H1 (cell line): ENCODE results near the gene LOXHD1. TPM values are rescaled to one million over a fixed set of nuclear protein-coding genes. Genes with fewer than 3 reads are reported as not detected.

Experiments used
- CTCF ChIA-PET: fragments of 300-600 bp; sonication (Branson Sonifier 250); formaldehyde crosslinking; loops from one replicate; lab custom pipeline; 2021; ENCODE audit not compliant: partially characterized antibody; lab: Charles Lee
- POLR2A ChIA-PET: fragments of 300-600 bp; sonication (Branson Sonifier 250); formaldehyde crosslinking; loops from one replicate; lab custom pipeline; 2021; ENCODE audit warnings: inconsistent platforms; ENCODE audit not compliant: partially characterized antibody; lab: Charles Lee
- DNase-seq, 2 experiments: peaks; one replicate each; pipeline versions ENCODE4 v3.0.0 to v3.0.0-alpha.2; 2010 to 2022; ENCODE audit warnings: low spot score in 2 of 2, low read depth in 1 of 2, mixed read lengths in 1 of 2
- FAIRE-seq: peaks from 2 replicates; lab custom pipeline; 2011; peaks lifted over from hg19 to GRCh38; lab: Jason Lieb, UNC
- H2AFZ ChIP-seq: 2 replicates; pipeline ENCODE4 v1.8.1; 2012; ENCODE audit warnings: low read length, inconsistent platforms
- H2AK5ac ChIP-seq: 2 replicates; pipeline ENCODE4 v1.6.1; 2013; ENCODE audit warnings: low read depth, low read length
- H2BK120ac ChIP-seq: replicated peaks from 2 replicates; pipeline ENCODE3; 2013; ENCODE audit warnings: low read depth, low read length, inconsistent platforms
- H2BK12ac ChIP-seq: 2 replicates; pipeline ENCODE4 v1.6.1; 2013; ENCODE audit warnings: low read depth, low read length
- H2BK15ac ChIP-seq: 2 replicates; pipeline ENCODE4 v1.6.1; 2013; ENCODE audit warnings: low read length
- H2BK20ac ChIP-seq: 2 replicates; pipeline ENCODE4 v1.6.1; 2013; ENCODE audit warnings: low read length
- H2BK5ac ChIP-seq: 2 replicates; pipeline ENCODE4 v1.6.1; 2013; ENCODE audit warnings: low read depth, low read length
- H3K14ac ChIP-seq: 2 replicates; pipeline ENCODE4 v1.6.1; 2013; ENCODE audit warnings: inconsistent platforms; ENCODE audit not compliant: insufficient read length
- H3K18ac ChIP-seq: 2 replicates; pipeline ENCODE4 v1.6.1; 2013; ENCODE audit warnings: low read length; ENCODE audit errors: extremely low read depth
- H3K23ac ChIP-seq: 2 replicates; pipeline ENCODE4 v1.6.1; 2013; ENCODE audit warnings: inconsistent platforms; ENCODE audit not compliant: insufficient read length
- H3K23me2 ChIP-seq: 2 replicates; pipeline ENCODE4 v1.6.1; 2013; ENCODE audit warnings: low read depth, low read length
- H3K27ac ChIP-seq: 2 replicates; pipeline ENCODE4 v1.6.1; 2011; ENCODE audit warnings: low read depth, low read length, inconsistent platforms
- H3K27me3 ChIP-seq, 4 experiments: replicated peaks in 1 of 4; 1 replicate in 1 of 4; 2 replicates in 3 of 4; pipeline versions ENCODE4 v1.6.1 to v1.8.1; 2011 to 2013; ENCODE audit warnings: low read length in 3 of 4, mild to moderate bottlenecking in 3 of 4, inconsistent platforms in 2 of 4, mixed read lengths in 2 of 4, moderate library complexity in 1 of 4; ENCODE audit not compliant: control insufficient read depth in 3 of 4, insufficient read depth in 3 of 4; ENCODE audit errors: extremely low read depth in 1 of 4
- H3K36me3 ChIP-seq, 4 experiments: 2 replicates each; pipeline versions ENCODE4 v1.6.1 to v1.8.1; 2011 to 2013; ENCODE audit warnings: mild to moderate bottlenecking in 4 of 4, low read length in 3 of 4, moderate library complexity in 2 of 4, control low read depth in 1 of 4, inconsistent platforms in 1 of 4; ENCODE audit not compliant: insufficient read depth in 4 of 4, control insufficient read depth in 2 of 4
- H3K4ac ChIP-seq: replicated peaks from 2 replicates; pipeline ENCODE3; 2013; ENCODE audit warnings: low read length, low read depth, mixed read lengths, inconsistent platforms; ENCODE audit not compliant: insufficient read length
- H3K4me1 ChIP-seq, 4 experiments: replicated peaks in 1 of 4; 1 replicate in 1 of 4; 2 replicates in 3 of 4; pipeline versions ENCODE4 v1.6.1 to v1.8.1; 2011 to 2013; ENCODE audit warnings: low read length in 3 of 4, inconsistent platforms in 2 of 4, mixed read lengths in 1 of 4; ENCODE audit not compliant: insufficient read depth in 4 of 4, control insufficient read depth in 3 of 4
- H3K4me2 ChIP-seq, 2 experiments: 2 replicates each; pipeline versions ENCODE4 v1.6.1 to v1.8.1; 2011 to 2013; ENCODE audit warnings: low read depth in 2 of 2, low read length in 2 of 2, control low read depth in 1 of 2, inconsistent platforms in 1 of 2, mild to moderate bottlenecking in 1 of 2; ENCODE audit not compliant: insufficient read depth in 1 of 2
- H3K4me3 ChIP-seq, 4 experiments: fragments of 200-600, 300-600 bp in 1 of 4; sonication (generic), shearing (Covaris generic), sonication (Bioruptor Twin) in 1 of 4; 2 replicates each; pipeline versions ENCODE4 v1.5.1 to v1.8.1; 2011 to 2016; ENCODE audit warnings: low read length in 4 of 4, low read depth in 3 of 4, control low read depth in 2 of 4, inconsistent platforms in 2 of 4, mild to moderate bottlenecking in 2 of 4, mixed read lengths in 1 of 4, moderate library complexity in 1 of 4; ENCODE audit not compliant: insufficient read depth in 2 of 4; ENCODE audit errors: extremely low read depth in 1 of 4
- H3K56ac ChIP-seq: replicated peaks from 2 replicates; pipeline ENCODE3; 2013; ENCODE audit warnings: low read depth, mild to moderate bottlenecking, mixed read lengths, low read length, inconsistent platforms; ENCODE audit not compliant: insufficient read length
- H3K79me1 ChIP-seq: 2 replicates; pipeline ENCODE4 v1.6.1; 2013; ENCODE audit warnings: low read depth, low read length, control low read depth
- H3K79me2 ChIP-seq, 2 experiments: 2 replicates each; pipeline versions ENCODE4 v1.6.1 to v1.8.1; 2012 to 2013; ENCODE audit warnings: low read length in 2 of 2, mild to moderate bottlenecking in 2 of 2, inconsistent platforms in 1 of 2; ENCODE audit not compliant: insufficient read depth in 2 of 2, control insufficient read depth in 1 of 2
- H3K9ac ChIP-seq, 4 experiments: replicated peaks in 1 of 4; 1 replicate in 1 of 4; 2 replicates in 3 of 4; pipeline versions ENCODE4 v1.6.1 to v1.8.1; 2011 to 2013; ENCODE audit warnings: low read depth in 3 of 4, low read length in 3 of 4, control low read depth in 2 of 4, mild to moderate bottlenecking in 2 of 4, moderate library complexity in 2 of 4, inconsistent platforms in 1 of 4; ENCODE audit errors: extremely low read depth in 1 of 4
- H3K9me3 ChIP-seq, 2 experiments: 2 replicates each; pipeline versions ENCODE4 v1.6.1 to v1.8.1; 2012 to 2013; ENCODE audit warnings: mild to moderate bottlenecking in 2 of 2, moderate library complexity in 2 of 2, control low read depth in 1 of 2, inconsistent platforms in 1 of 2, low read depth in 1 of 2, low read length in 1 of 2, mixed read lengths in 1 of 2; ENCODE audit not compliant: insufficient read depth in 2 of 2
- H4K20me1 ChIP-seq, 2 experiments: replicated peaks in 1 of 2; 2 replicates each; pipeline versions ENCODE3 to v1.8.1; 2011 to 2013; ENCODE audit warnings: inconsistent platforms in 2 of 2, low read length in 2 of 2, mild to moderate bottlenecking in 1 of 2; ENCODE audit not compliant: insufficient read depth in 2 of 2, control insufficient read depth in 1 of 2
- H4K5ac ChIP-seq: 2 replicates; pipeline ENCODE4 v1.6.1; 2013; ENCODE audit warnings: low read length, low read depth, mixed read lengths, inconsistent platforms; ENCODE audit not compliant: insufficient read length
- H4K8ac ChIP-seq: 2 replicates; pipeline ENCODE4 v1.8.0; 2013; ENCODE audit warnings: mild to moderate bottlenecking, moderate library complexity, low read length, inconsistent platforms; ENCODE audit not compliant: insufficient read depth; ENCODE audit errors: extremely low read depth
- H4K91ac ChIP-seq: replicated peaks from 2 replicates; pipeline ENCODE3; 2013; ENCODE audit warnings: low read length, mixed read lengths, inconsistent platforms; ENCODE audit not compliant: insufficient read length
- CBX8 ChIP-seq: fragments of 300-800, 300-1000 bp; sonication (generic); IDR thresholded peaks from 2 replicates; pipeline ENCODE4 v1.7.1; 2016; ENCODE audit warnings: low read depth, low read length, borderline replicate concordance
- HDAC6 ChIP-seq: IDR thresholded peaks from one replicate; pipeline ENCODE4 v1.7.1; 2012; ENCODE audit warnings: low read depth, mild to moderate bottlenecking, inconsistent platforms, low read length, moderate library complexity
- MAX ChIP-seq: IDR thresholded peaks from 2 replicates; pipeline ENCODE4 v1.6.1; 2012; ENCODE audit warnings: inconsistent platforms
- POLR2A ChIP-seq, 2 experiments: IDR thresholded peaks; 1 replicate in 1 of 2; 2 replicates in 1 of 2; pipeline ENCODE4 v1.6.1; 2011; ENCODE audit warnings: low read depth in 2 of 2, low read length in 2 of 2, mild to moderate bottlenecking in 2 of 2; ENCODE audit errors: control extremely low read depth in 1 of 2
- RXRA ChIP-seq: IDR thresholded peaks from 2 replicates; pipeline ENCODE4 v1.6.1; 2011; ENCODE audit warnings: low read depth, mild to moderate bottlenecking, low read length, moderate library complexity; ENCODE audit not compliant: insufficient read depth
- SIX5 ChIP-seq: IDR thresholded peaks from 2 replicates; pipeline ENCODE4 v1.6.1; 2011; ENCODE audit warnings: mild to moderate bottlenecking, low read depth, low read length
- TAF1 ChIP-seq: IDR thresholded peaks from 2 replicates; pipeline ENCODE4 v1.6.1; 2011; ENCODE audit warnings: mild to moderate bottlenecking, low read depth, low read length
- WGBS, 2 experiments: shearing (Covaris generic) in 1 of 2; methylation state at CpG; one replicate each; pipeline versions ENCODE4 v1.1.6 to v1.1.7; 2013 to 2015; ENCODE audit warnings: low lambda C conversion rate in 2 of 2, mixed read lengths in 2 of 2, inconsistent platforms in 1 of 2, low coverage in 1 of 2, missing lambda C conversion rate in 1 of 2; ENCODE audit not compliant: insufficient replicate concordance in 2 of 2, insufficient coverage in 1 of 2, insufficient read length in 1 of 2; ENCODE audit errors: extremely low coverage in 1 of 2, missing lambda C conversion rate in 1 of 2; 5-methylcytosine and 5-hydroxymethylcytosine counted together
- polyA plus RNA-seq, 7 experiments: library from polyadenylated mRNA; depleted of rRNA in 3 of 7; stranded (reverse) in 5 of 7; unstranded in 2 of 7; fragments of >200 nt in 5 of 7; fragments of 200-250 nt in 2 of 7; gene quantifications; 1 replicate in 5 of 7; 2 replicates in 1 of 7; 4 replicates in 1 of 7; pipeline versions ENCODE4 v1.2.1 to v1.2.3, GENCODE V29; 2011 to 2013; ENCODE audit warnings: missing spikeins in 2 of 7, mixed read lengths in 2 of 7
- total RNA-seq: library from RNA; stranded (reverse); fragmentation: NEBNext Ultra II Directional; extraction: Animal tissue kit (Norgen Biotek cat#: 25700); gene quantifications from 2 replicates; pipeline ENCODE4 v1.2.1, GENCODE V29; 2021

The LOXHD1 gene
- total and polyA plus RNA-seq, 2 of the 8 experiments (the other 6 are each of a cell fraction or from before 2014, with no cell fraction given): 0.02 TPM; not detected in 1

- 79% methylated on average over 4 of the region's 4 CpGs; no CpG with 5 or more reads in 1 of the 2 experiments for WGBS, 2 experiments
- TF ChIP-seq MAX: no peak
- no peak for TF ChIP-seq CBX8
- TF ChIP-seq SIX5: no peak
- no peak for TF ChIP-seq RXRA
- no peak for TF ChIP-seq HDAC6
- no peak for TF ChIP-seq POLR2A (IDR thresholded peaks at IDR 0.05; ENCODE audit: control extremely low read depth in 1 of 2, low read depth in 2 of 2, low read length in 2 of 2)
- no peak for TF ChIP-seq TAF1
- H3K79me2 ChIP-seq: no peaks in the 10 kb centered on the region
- H3K56ac ChIP-seq: no peak overlapping the region
- no peaks in the 10 kb centered on the region for H3K23me2 ChIP-seq
- no peaks in the 10 kb centered on the region for H3K9me3 ChIP-seq
- no peak for DNase-seq
- no peaks in the 10 kb centered on the region; a peak in 1 of 7 replicates for H3K4me1 ChIP-seq
- no peak overlapping the region for H3K4me2 ChIP-seq
- no peaks in the 10 kb centered on the region for H3K36me3 ChIP-seq
- H4K91ac ChIP-seq: no peak overlapping the region
- H2AK5ac ChIP-seq: no peak overlapping the region
- no peak overlapping the region for H2BK20ac ChIP-seq
- no peak overlapping the region for H3K4ac ChIP-seq
- no peak overlapping the region for H2AFZ ChIP-seq
- no peak overlapping the region for H3K4me3 ChIP-seq
- H2BK15ac ChIP-seq: no peak overlapping the region
- H3K27me3 ChIP-seq: no peaks in the 10 kb centered on the region
- H3K18ac ChIP-seq: no peak overlapping the region
- no peak overlapping the region for H3K23ac ChIP-seq
- no peak overlapping the region for H4K8ac ChIP-seq
- H2BK120ac ChIP-seq: no peak overlapping the region
- no peak overlapping the region for H2BK5ac ChIP-seq
- H4K5ac ChIP-seq: no peak overlapping the region
- H3K14ac ChIP-seq: no peak overlapping the region
- H2BK12ac ChIP-seq: no peak overlapping the region
- H4K20me1 ChIP-seq: no peaks in the 10 kb centered on the region
- POLR2A ChIA-PET: no interaction called here
- no peaks in the 10 kb centered on the region for H3K79me1 ChIP-seq
- CTCF ChIA-PET: interaction anchor here (0.6 to 1.1 kb wide), 5 partner anchors 13 to 195 kb away, joined by 3 to 5 read pairs (median 3); no protein-coding TSS in a partner anchor
- FAIRE-seq: no peak
- no peak overlapping the region for H3K9ac ChIP-seq
- H3K27ac ChIP-seq: no peak overlapping the region
Observed at GRCh38 chr18:46650681-46651080, 6.3 kb downstream of the LOXHD1 start.
